ENCODE measurements around the gene TBC1D22A.

Gene TBC1D22A

GRCh38 chr22:47002692-47003091, 240.2 kb downstream of the TBC1D22A start:
- TF ChIP-seq CTCF (IDR thresholded peaks at IDR 0.05; ENCODE audit: low read length, missing control alignments), result no peak
- H3K4me3 ChIP-seq (replicated peaks; ENCODE audit: low read depth, low read length), result no peak overlapping the region
- DNase-seq (ENCODE audit: low read depth), result no peak

GRCh38 chr22:47005506-47006408, 243.3 kb downstream of the TBC1D22A start:
- no peak for TF ChIP-seq CTCF (IDR thresholded peaks at IDR 0.05; ENCODE audit: low read length, missing control alignments)
- no peak overlapping the region for H3K4me3 ChIP-seq (replicated peaks; ENCODE audit: low read depth, low read length)
- DNase-seq (ENCODE audit: low read depth), result no peak

GRCh38 chr22:47006433-47006832, 244.0 kb downstream of the TBC1D22A start:
- H3K4me3 ChIP-seq (replicated peaks; ENCODE audit: low read depth, low read length), result no peak overlapping the region
- no peak for DNase-seq (ENCODE audit: low read depth)
- no peak for TF ChIP-seq CTCF (IDR thresholded peaks at IDR 0.05; ENCODE audit: low read length, missing control alignments)

- no peak overlapping the region for H3K4me3 ChIP-seq (replicated peaks; ENCODE audit: low read depth, low read length)
- no peak for DNase-seq (ENCODE audit: low read depth)
- TF ChIP-seq CTCF (IDR thresholded peaks at IDR 0.05; ENCODE audit: low read length, missing control alignments), result no peak
Observed at GRCh38 chr22:47006869-47007268, 244.4 kb downstream of the TBC1D22A start.

GRCh38 chr22:47007496-47007895, 245.0 kb downstream of the TBC1D22A start:
- no peak for TF ChIP-seq CTCF (IDR thresholded peaks at IDR 0.05; ENCODE audit: low read length, missing control alignments)
- no peak for DNase-seq (ENCODE audit: low read depth)
- no peak overlapping the region for H3K4me3 ChIP-seq (replicated peaks; ENCODE audit: low read depth, low read length)

GRCh38 chr22:47008208-47008885, 245.9 kb downstream of the TBC1D22A start:
- H3K4me3 ChIP-seq (replicated peaks; ENCODE audit: low read depth, low read length), result no peak overlapping the region
- DNase-seq (ENCODE audit: low read depth), result no peak
- TF ChIP-seq CTCF (IDR thresholded peaks at IDR 0.05; ENCODE audit: low read length, missing control alignments), result no peak
